Erythroblast (primary cell): ENCODE data around the gene FRMD4A.

Experiments used
- DNase-seq, 2 experiments: peaks; one replicate each; lab custom pipeline; 2025; lab: John Stamatoyannopoulos, UW
- GATA1 ChIP-seq: IDR thresholded peaks from 2 replicates; pipeline ENCODE4 v1.6.1; 2011; ENCODE audit warnings: low read depth, mild to moderate bottlenecking, control low read depth, low read length, moderate library complexity
- POLR2A ChIP-seq: IDR thresholded peaks from 2 replicates; pipeline ENCODE4 v1.6.1; 2011; ENCODE audit warnings: mild to moderate bottlenecking, low read length

FRMD4A gene

DNA sequence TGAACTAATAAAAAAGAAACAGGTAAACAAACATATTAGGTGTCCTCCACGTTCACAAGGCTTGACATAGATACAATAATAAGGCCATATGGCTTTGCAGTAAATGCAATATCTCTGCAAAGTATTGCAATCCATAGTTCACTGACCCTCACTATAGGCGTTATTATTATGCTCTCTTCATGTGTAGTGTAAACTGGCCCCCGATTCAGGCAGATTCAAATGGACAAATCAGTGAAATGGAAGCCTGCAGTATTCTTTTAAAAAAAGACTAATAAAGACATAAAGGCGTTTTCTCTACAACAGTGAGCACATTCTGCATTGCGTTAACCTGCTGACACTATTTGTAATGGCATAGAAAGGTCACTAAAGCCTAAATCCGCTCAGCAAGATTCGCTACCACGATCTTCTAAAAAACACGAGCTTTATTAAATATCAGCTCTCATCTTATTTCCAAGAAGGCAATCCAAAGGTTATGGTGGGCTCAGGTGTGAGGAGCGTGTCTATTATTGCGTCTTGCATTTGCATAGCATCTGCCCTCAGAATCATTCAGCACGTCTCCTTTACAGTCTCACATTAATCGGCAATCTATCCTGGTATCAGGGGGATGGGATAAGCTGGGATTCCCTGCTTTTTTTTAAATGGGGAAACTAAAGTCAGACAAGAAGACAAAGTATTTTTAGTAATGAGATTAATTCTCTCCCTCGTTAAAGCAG lies 36.2 kb downstream of the FRMD4A start:
- no peak for TF ChIP-seq POLR2A
- no peak for TF ChIP-seq GATA1
- DNase-seq, result no peak

DNA sequence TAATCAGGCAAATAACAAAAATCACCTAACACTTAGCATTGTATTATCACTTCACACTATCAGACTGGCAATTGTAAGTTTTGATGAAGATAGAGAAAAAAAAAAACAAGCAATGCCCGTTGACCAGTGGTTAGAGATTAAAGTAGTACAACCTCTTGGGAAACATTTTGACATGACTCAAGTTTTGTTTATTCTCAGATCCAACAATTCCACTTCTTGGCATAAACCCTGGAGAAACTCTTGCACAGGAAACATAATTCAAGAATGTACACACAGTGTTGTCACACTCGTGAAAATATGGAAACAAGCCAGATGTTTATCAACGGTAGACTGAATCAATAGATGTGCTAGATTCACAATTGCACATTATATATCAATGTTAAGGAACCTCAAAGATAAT lies 37.2 kb downstream of the FRMD4A start:
- no peak for DNase-seq
- no peak for TF ChIP-seq POLR2A
- no peak for TF ChIP-seq GATA1

DNA sequence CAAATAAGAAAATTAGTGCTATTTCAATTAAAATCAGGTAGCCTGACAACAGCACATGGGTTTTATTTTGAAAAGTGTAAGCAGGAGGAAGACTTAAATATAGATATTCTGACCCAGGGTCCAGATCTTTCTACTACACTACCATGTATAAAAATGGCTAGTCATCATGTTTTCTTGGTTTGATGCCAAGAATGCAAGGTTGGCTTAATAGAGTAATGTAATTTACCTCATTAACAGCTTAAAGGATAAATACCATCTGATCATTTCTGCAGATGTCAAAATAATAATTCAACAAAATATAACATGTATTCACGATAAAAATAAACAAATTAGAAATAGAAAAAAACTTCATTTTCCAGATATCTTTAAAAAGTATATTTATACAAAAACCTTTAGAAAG lies 39.4 kb downstream of the FRMD4A start:
- no peak for TF ChIP-seq POLR2A
- TF ChIP-seq GATA1, result no peak
- peak in 1 of 2 experiments; percentile 1 for DNase-seq

DNA sequence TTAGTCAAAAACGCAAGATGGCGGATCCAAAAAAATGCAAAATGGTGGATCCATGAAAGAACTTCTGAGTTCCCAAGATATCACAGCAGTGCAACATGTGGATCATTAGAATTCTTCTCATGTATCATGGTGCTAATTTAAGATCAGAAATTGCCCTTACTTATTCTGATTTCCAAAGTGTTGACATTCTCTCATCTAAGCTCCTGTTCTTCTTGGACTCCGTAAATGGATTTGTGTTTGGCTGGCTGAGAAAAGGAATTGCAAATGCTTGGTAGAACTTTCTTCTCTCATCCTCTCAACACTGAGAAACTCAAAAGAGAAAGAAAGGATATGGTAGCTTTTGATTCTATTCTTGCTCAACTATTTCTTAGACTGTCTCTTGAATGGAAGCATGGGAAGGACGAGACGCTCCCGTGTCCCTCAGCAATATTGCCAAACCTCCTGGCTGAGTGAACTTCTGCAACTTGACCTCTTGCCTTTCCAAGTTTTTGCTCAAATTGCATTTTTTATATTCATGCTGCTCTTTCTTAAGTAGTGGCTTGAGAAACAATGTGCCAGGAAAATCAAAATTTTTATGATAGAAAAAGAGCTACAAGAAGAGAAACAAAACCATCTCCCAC lies 44.7 kb downstream of the FRMD4A start:
- no peak for TF ChIP-seq POLR2A
- TF ChIP-seq GATA1, result no peak
- DNase-seq, result no peak

DNA sequence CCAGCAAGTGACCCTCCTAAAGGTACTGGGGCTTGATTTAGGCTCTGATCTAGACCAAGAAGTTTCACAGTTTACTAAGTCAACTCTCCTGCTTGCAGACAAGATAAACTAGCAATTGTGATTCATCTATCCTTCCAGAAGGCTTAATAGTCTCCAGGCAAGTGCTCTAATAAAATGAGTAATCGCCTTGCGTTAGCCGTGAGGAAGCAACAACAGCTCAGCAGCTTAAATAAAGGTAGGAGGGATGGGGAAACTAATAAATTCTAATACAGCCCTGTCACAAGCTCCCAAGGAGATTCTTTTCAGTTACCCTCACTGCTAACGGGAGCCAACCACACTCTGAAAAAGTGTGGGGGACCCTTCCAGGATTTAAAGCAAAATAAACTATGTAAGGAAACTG lies 48.4 kb downstream of the FRMD4A start:
- no peak for DNase-seq
- TF ChIP-seq GATA1 (no peak), POLR2A (no peak)

DNA sequence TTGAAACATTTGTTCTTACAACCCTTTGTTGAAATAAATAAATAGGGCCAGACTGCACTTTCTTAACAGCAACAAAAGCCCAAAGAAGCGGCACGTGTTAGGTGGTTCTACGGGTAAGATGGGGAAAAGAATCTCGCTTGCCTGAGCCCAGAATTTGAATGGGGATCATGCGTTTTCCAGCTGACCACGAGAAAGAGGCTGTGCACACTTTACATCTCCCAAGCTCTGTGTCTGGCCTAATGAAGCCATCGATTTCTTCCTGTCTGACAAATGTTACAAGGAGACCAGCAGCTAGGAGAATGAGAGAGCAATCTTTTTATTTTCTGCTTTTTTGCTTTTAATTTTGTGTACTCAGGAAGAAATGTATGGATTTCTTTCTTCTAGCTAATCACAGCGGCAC lies 52.2 kb downstream of the FRMD4A start:
- no peak for DNase-seq
- TF ChIP-seq GATA1 (no peak), POLR2A (no peak)

DNA sequence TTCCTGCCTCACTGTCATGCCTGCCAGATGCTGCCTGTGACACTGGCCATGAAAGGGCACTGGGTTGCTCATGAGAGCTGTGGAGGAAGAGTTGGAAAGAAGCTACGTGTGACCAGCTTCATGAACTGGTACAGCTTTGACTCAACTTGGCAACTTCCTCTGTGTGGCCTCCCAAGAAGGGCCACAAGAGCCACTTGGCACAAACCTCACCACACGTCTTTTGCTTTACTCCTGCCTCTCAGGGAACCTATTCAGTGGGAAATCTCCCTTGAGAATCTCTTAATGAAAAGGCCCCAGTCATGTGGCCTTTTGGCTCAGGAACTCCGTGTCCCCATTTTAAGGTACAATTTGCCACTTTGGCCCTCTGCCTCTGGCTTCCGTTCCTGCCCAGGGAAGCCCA lies 54.5 kb downstream of the FRMD4A start:
- DNase-seq, result no peak
- no peak for TF ChIP-seq POLR2A
- TF ChIP-seq GATA1, result no peak

DNA sequence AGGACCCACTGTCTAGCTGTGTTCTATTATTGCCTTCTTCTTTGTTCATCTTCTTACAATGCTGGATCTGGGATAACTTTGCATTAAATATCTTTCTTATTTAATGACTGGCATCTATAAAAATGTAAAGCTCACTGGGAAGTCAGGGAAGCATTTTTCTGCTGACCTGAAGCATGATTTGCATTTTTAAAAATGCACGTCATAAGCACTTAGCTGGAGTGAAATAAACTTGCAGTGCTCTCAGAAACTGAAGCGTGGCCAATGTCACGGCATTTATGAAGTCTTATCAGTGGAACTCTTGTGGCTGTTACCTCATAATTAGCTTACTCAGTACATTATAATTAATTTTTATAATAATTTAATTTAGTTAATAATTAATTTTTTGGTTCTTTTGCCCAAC lies 59.1 kb downstream of the FRMD4A start:
- DNase-seq, result no peak

DNA sequence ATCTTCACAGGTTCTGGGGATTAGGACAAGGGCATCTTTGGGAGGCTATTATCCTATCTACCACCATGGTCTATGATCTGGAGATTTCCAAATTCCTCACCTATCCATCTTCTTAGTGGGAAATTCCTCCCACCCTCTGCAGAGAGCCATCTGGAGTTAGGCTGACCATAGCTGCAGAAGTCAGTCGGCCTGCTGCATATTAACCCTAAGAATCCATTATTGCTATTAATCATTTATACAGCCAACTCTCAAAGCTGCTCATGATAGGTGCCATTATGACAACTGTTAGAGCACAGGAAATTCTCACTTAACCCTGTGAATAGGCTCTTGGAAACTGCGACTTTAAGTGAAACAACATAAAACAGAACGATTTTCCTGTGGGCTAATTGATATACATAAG lies 60.4 kb downstream of the FRMD4A start:
- DNase-seq, result no peak
- no peak for TF ChIP-seq POLR2A
- TF ChIP-seq GATA1, result no peak

More for the DNA sequence above, 59.1 kb downstream of the FRMD4A start:
- TF ChIP-seq POLR2A (no peak), GATA1 (no peak)

DNA sequence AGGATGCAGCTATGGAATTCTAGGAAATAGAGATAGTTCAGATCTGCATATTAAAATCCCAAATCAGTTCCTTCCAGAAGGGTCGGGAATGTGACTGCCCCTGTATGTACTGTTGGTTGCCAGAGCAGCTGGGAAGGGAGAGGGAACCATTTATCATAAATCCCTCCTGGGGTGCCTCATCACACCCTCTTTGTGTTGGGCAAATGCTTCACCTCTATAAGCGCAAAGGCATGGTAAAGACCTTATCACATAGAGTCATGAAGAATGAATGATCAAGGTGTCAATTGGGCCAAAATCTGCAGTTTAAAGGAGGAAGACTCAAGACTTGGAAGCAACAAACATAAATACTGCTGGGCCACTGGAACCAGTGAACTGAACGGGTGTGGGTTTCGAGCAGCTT lies 65.0 kb downstream of the FRMD4A start:
- TF ChIP-seq POLR2A (no peak), GATA1 (no peak)
- no peak for DNase-seq

DNA sequence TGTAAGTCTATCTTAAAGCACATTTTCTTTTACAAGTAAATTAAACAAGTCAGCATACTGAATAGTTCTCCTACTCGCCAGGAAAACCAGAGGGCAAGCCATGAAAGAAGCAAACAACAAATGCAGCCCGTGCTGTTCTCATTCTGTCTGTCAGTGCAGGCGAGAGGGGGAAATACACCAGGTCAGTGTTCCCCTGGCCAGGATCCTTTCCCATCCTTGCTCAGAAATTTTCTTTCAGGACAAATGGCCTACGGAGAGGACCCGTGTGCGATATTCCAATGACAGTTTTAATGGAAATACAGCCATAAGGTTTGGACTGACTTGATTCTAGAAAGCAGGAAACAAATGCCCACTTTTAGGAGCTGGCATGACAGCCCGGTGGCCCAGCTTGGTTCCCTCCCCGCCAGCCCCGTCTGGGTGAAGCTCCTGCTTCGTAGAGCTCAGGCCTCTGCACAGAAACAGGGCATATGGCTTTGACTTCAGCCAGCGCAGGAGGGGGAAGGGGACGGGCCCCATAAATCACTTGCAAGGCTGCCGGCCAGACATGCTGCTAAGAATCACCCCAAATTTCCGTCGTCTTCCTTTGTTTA lies 67.8 kb downstream of the FRMD4A start:
- no peak for DNase-seq
- TF ChIP-seq POLR2A (no peak), GATA1 (no peak)

DNA sequence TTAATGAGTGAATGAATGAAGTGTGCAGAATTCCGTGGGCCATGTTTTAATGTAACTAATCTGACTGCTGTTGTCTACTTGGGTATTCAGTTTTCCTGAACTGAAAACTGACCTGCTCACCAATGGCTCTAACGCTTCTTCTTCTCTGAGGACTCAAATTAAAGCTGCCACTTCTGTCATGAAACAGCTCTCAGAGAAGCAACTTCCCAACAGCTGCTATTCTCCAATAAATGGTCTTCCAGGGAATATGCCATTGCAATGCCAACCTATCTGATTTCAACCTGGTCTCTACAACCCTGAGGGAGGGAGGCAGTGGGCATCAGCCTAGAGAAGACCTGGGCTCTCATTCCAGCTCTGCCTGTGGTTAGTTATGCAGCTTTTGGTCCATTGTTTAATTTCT lies 69.4 kb downstream of the FRMD4A start:
- no peak for TF ChIP-seq GATA1
- TF ChIP-seq POLR2A, result no peak
- no peak for DNase-seq

DNA sequence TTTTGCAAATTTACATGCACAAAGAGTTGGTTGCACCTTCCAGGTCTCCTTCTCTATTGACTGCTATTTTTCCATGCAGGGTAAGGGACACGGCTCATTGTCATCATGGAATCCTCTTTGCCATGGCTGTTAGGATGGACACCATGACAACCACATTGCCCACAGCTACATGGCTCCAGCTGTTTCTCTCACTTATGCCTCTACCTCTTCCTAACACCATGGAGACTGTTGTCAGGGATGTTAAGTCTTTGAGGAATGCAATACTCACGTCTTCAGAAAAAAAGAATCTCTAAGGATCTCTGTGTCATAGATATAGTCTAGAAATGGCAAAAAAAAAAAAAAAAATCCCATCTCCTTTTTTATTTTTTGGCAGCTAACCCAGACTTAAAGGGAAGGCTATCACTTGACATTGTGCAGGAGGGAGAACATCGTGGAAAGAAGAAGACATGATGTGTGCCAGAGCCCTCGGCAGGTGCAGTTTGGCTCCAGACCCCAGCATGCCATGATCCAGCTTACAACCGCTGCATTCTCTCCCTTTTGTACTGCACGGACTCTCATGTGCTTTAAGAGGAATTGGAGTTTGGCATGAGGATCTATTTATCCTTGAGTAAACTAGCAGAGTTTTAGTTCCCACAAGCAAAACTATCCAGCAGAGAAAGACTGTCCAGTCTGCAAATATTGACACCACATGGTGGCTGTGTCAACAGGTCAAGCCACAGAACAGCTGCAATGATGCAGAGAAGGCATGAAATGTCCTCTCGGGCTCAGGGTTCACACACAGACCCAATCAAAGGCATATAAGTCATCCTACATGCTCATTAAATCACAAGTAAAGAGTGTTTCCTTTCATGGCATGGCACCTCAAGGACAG lies 70.8 kb downstream of the FRMD4A start:
- no peak for DNase-seq
- TF ChIP-seq GATA1 (no peak), POLR2A (no peak)

DNA sequence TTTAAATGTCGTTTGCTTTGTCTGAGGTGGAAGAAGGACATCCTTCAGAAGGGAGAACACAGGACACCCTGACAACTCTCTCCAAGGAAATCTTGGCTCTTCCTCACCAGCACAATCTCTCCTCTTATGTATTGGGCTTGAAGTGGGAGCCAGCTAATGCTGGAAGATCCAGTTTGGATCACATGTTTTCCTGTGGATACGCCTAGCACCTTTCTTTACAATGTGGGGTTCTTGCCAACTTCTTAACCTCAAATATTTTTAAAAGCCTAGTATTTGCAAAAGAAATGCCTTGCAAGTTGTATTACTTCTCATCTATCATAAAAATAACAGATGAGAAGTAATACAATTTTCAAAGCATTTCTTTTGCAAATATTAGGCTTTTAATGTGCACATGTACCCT lies 76.4 kb downstream of the FRMD4A start:
- DNase-seq, result no peak
- TF ChIP-seq POLR2A (no peak), GATA1 (no peak)

DNA sequence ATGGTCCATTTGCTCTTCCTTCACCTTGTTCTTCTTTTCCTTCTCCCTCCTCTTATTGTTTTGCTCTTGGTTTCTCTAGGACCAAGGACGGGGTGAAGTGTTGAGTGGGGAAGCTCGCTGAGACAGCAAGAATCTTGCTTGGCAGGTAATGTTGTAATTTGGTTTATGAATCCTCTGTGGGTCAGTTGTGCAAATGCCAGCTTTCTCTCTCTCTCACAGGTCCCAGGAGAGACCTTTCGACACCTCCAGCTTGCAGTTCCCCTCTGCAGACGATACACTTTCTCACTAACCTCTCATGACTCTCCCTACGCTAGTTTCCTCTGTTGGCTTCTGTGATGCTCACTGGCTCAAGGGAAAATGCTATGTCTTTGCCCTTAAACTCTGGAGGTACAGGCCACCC lies 77.0 kb downstream of the FRMD4A start:
- no peak for DNase-seq
- no peak for TF ChIP-seq GATA1
- no peak for TF ChIP-seq POLR2A
